GM13977 (cell line): ENCODE data around the gene NUP153.
"Not testable (repeated sequence)": the region's sequence is repeated elsewhere in the genome, so short reads cannot be mapped to it uniquely, and the experiment has no call there.

Experiments used
- DNase-seq: peaks from one replicate; pipeline ENCODE4 v3.0.0; 2012; ENCODE audit warnings: low spot score
- CTCF ChIP-seq: IDR thresholded peaks from 2 replicates; pipeline ENCODE4 v1.5.1; 2012; ENCODE audit warnings: mild to moderate bottlenecking, control low read depth; ENCODE audit not compliant: insufficient read depth; ENCODE audit errors: extremely low read depth, missing control alignments
- in situ Hi-C: fragments of 300-500 bp; cut with MboI; formaldehyde crosslinking; loops from one replicate; pipeline ENCODE4 v1.12.0; 2022; ENCODE audit warnings: low sequenced_read_pairs, low pct_unique_long_range_greater_than_20kb, mixed read lengths, inconsistent platforms; ENCODE audit not compliant: unreplicated experiment

Gene NUP153

GRCh38 chr6:17737704-17738252, 31.1 kb upstream of the NUP153 start:
- TF ChIP-seq CTCF: no peak
- DNase-seq: no peak
- in situ Hi-C loops: no loop called here

- in situ Hi-C loops, DNase-seq: not testable (repeated sequence)
Observed at GRCh38 chr6:17735311-17735710, 28.6 kb upstream of the NUP153 start.

DNA sequence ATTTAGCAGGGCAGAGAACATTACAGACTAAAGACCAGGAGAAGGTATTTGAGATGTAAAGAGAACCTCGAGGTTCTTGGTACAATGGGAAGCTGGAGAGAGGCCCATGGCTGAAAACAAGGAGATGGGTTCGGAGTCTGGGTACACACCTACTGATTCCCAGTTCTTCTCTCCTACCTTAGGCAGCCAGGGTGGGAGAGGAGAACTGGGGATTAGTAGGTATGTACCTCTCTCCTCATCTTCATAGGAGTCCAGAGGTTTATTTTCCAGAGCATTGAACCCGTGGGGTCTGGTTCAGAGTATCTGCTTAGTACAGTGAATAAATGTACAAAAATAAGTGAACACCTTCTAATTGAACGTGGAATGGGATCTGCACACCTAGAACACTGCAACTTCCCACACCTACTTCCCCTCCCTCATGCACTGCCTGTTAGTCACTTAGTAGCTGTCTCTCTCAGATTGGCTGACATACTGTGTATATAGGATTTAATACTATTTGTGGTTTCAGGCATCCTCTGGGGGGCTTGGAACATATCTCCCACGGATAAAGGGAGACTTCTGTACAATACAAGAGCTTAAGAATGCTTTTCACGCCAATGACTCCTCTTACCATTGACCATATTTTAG, 23.5 kb upstream of the NUP153 start:
- DNase-seq: no peak
- in situ Hi-C loops: no loop called here
- no peak for TF ChIP-seq CTCF

DNA sequence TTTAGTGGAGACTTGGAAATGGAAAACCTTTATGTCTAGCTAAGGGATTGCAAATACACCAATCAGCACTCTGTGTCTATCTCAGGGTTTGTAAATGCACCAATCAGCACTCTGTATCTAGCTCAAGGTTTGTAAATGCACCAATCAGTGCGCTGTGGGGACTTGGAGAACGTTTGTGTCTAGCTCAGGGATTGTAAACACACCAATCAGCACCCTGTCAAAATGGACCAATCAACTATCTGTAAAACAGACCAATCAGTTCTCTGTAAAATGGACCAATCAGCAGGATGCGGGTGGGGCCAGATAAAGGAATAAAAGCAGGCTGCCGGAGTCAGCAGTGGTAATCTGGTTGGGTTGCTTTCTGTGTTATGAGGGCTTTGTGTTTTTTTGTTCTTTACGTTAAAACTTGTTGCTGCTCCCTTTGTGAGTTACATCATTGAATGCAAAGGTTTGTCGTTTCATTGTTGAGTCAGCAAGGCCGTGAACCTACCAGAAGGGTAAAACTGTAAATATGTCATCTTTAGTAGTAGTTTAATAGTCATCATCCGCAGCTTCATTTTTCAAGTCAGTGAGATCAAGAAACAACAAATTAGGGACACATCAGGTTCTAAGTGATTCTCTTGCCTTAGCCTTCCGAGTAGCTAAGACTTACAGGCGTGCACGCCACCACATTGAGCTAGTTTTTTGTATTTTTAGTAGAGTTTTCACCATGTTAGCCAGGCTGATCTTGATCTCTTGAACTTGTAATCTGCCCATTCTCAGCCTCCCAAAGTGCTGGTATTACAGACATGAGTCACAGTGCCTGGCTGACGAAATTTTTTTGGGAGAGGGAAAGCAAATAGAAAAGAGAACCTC, 22.7 kb upstream of the NUP153 start:
- in situ Hi-C loops: no loop called here
- TF ChIP-seq CTCF: no peak
- no peak for DNase-seq

DNA sequence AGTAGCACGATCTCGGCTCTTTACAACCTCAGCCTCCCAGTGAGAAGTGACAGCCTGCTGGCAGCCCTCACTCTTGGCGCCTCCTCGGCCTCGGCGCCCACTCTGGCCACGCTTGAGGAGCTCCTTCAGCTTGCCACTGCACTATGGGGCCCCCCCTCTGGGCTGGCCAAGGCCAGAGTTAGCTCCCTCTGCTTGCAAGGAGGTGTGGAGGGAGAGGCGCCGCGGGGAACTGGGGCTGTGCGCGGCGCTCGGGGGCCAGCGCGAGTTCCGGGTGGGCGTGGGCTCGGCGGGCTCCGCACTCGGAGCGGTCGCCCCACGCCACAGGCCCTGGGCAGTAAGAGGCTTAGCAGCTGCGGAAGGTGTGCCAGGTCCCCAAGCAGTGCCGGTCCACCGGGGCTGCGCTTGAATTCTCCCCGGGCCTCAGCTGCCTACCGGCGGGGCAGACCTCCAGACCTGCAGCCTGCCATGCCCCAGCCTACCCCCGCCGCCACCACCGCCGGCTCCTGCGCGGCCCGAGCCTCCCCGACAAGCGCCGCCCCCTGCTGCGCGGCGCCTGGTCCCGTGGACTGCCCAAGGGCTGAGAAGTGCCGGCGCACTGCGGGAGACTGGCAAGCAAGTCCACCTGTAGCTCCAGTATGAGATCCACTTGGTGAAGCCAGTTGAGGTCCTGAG, 22.0 kb upstream of the NUP153 start:
- in situ Hi-C loops: no loop called here
- DNase-seq: no peak
- no peak for TF ChIP-seq CTCF

- no peak for DNase-seq
- in situ Hi-C loops: no loop called here
- TF ChIP-seq CTCF: no peak
Observed at GRCh38 chr6:17725083-17725482, 18.4 kb upstream of the NUP153 start.
